ENCODE measurements around the gene ARHGDIB. TPM values are rescaled to one million over a fixed set of nuclear protein-coding genes. Genes with fewer than 3 reads are reported as not detected.

Gene ARHGDIB
- total RNA-seq = 193 and 252 TPM in 2 replicates

GRCh38 chr12:14961466-14962152 lies at the start of gene ARHGDIB:
ARHGDIB (minus strand) TSS chr12:14961601; CDS start chr12:14950712, 10,889 bp downstream.

DNA sequence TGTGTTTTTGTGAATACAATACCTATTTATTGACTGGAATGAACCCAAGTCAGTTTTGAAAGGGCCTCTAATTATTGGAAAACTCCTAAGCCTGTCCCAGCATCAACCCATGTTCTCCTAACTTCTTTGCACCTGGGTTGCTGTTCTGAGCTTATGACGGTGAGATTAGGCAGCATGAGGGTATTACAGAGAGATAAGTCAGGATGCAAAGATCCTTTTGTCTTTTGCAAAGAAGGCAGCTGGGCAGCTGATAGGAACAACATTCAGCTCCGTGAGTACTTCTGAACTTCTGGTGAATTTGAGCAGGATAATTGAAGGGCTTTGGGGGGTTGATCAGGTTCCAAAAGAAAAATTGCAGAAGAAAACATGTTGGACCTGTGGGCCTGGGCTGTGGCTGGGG lies 11.4 kb upstream of the ARHGDIB start, which contains the start of gene PDE6H:
TSS of gene PDE6H (plus strand) at position 227 of the 400 bp plus-strand sequence. CDS start 4,971 bp downstream, outside the sequence.

GRCh38 chr12:14938301-14938700 lies 23.1 kb downstream of the ARHGDIB start, which contains the start of gene ERP27:
ERP27 (minus strand) TSS chr12:14938537; CDS start chr12:14938508, 29 bp downstream.

Other genes with a start within 250 kb of the ARHGDIB start
- gene WBP11, start 158.1 kb downstream of the ARHGDIB start, total RNA-seq = 13.5 and 16.5 TPM in 2 replicates
- 1.1 and 1.3 TPM in 2 replicates for gene C12orf60, start 157.9 kb downstream of the ARHGDIB start, total RNA-seq
- gene SMCO3, start 147.4 kb downstream of the ARHGDIB start, total RNA-seq = 0.09 and 0.56 TPM in 2 replicates
- gene ART4, start 118.1 kb downstream of the ARHGDIB start, total RNA-seq = 9.4 and 17.9 TPM in 2 replicates
- gene MGP, start 75.7 kb downstream of the ARHGDIB start, total RNA-seq = 65.4 and 192 TPM in 2 replicates
- gene ERP27, start 23.1 kb downstream of the ARHGDIB start, total RNA-seq = 0.09 and 0.27 TPM in 2 replicates
- gene PDE6H, start 11.4 kb upstream of the ARHGDIB start, total RNA-seq = not detected in 2 replicates